Measurements from ENCODE around the gene CXCR4. TPM values are rescaled to one million over a fixed set of nuclear protein-coding genes. Genes with fewer than 3 reads are reported as not detected.

The CXCR4 gene
- total and polyA plus RNA-seq, 10 of the 15 experiments (the other 5 are each of a cell fraction or from before 2014, with no cell fraction given) = 31.1 to 749 (median 52.7) TPM

DNA sequence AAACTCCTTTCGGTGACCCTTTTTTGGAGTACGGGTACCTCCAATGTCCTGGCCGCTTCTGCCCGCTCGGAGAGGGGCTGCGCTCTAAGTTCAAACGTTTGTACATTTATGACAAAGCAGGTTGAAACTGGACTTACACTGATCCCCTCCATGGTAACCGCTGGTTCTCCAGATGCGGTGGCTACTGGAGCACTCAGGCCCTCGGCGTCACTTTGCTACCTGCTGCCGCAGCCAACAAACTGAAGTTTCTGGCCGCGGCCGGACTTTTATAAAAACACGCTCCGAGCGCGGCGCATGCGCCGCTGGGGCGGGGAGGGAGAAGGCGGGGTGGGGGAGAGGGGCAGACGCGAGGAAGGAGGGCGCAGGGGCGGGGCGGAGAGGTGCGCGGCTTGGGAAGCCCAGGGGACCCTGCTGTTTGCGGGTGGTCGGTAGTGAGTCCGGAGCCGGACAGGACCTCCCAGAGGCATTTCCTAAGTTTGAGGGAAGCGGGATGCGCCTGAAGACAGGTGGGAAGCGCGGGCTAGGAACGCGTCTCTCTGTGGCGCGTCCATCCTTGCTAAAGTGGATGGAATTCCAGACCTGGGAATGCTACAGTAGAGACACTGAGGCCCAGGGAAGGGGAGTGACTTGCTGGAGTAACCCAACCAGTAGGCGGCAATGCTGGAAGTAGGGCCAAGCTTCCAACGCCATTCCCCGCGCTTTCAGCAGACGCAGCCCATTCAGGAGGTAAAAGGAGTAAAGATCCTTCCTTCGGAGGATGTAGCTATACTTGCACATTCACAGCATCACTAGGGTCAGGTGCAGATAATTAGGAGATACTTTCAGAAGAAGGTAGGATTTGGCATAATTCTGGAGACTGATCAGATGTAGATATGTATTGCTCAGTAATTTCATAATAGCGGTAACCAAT, at the start of gene CXCR4 (continued):
- TF ChIP-seq SUPT20H (IDR thresholded peaks at IDR 0.05; ENCODE audit: borderline replicate concordance, control insufficient read depth, low read depth, low read length) (no peak), POLR2AphosphoS5 (IDR thresholded peaks at IDR 0.05; ENCODE audit: low read length) (peak; percentile 98), ZZZ3 (IDR thresholded peaks at IDR 0.05; ENCODE audit: control insufficient read depth, insufficient read length, low read depth) (no peak), NR2C2 (IDR thresholded peaks at IDR 0.05; ENCODE audit: borderline replicate concordance, control insufficient read depth, insufficient read length, low read depth) (no peak), CHD2 (IDR thresholded peaks at IDR 0.05; ENCODE audit: borderline replicate concordance, low read depth, low read length) (peak; percentile 55; the same call in 1 of the 2 replicates), STAT3 (IDR thresholded peaks at IDR 0.05; ENCODE audit: low read depth, low read length) (no peak), SIN3A (IDR thresholded peaks at IDR 0.05; ENCODE audit: low read depth, low read length) (peak; percentile 74), ZSCAN29 (IDR thresholded peaks at IDR 0.05) (no peak), POLR2AphosphoS2 (IDR thresholded peaks at IDR 0.05; ENCODE audit: low read depth, low read length) (peak; percentile 97), CREB1 (IDR thresholded peaks at IDR 0.05; ENCODE audit: low read depth) (no peak), HCFC1 (IDR thresholded peaks at IDR 0.05; ENCODE audit: low read length) (peak; percentile 32; the same call in 1 of the 2 replicates), LARP7 (IDR thresholded peaks at IDR 0.05) (peak; percentile 44; the same call in 1 of the 2 replicates), RB1 (IDR thresholded peaks at IDR 0.05; ENCODE audit: borderline replicate concordance) (no peak; the same call in 1 of the 2 replicates)
- TF ChIP-seq, protein P1, sequence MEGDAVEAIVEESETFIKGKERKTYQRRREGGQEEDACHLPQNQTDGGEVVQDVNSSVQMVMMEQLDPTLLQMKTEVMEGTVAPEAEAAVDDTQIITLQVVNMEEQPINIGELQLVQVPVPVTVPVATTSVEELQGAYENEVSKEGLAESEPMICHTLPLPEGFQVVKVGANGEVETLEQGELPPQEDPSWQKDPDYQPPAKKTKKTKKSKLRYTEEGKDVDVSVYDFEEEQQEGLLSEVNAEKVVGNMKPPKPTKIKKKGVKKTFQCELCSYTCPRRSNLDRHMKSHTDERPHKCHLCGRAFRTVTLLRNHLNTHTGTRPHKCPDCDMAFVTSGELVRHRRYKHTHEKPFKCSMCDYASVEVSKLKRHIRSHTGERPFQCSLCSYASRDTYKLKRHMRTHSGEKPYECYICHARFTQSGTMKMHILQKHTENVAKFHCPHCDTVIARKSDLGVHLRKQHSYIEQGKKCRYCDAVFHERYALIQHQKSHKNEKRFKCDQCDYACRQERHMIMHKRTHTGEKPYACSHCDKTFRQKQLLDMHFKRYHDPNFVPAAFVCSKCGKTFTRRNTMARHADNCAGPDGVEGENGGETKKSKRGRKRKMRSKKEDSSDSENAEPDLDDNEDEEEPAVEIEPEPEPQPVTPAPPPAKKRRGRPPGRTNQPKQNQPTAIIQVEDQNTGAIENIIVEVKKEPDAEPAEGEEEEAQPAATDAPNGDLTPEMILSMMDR (IDR thresholded peaks at IDR 0.05 in 2 of 3, conservative IDR thresholded peaks at IDR 0.05 in 1 of 3; ENCODE audit: control insufficient read depth in 2 of 3, extremely low read depth in 1 of 3, insufficient read depth in 1 of 3, low read depth in 3 of 3, low read length in 3 of 3) = peak in 1 of 3 experiments; percentile 19; a peak in 1 of 6 replicates
- TF ChIP-seq, protein P2, sequence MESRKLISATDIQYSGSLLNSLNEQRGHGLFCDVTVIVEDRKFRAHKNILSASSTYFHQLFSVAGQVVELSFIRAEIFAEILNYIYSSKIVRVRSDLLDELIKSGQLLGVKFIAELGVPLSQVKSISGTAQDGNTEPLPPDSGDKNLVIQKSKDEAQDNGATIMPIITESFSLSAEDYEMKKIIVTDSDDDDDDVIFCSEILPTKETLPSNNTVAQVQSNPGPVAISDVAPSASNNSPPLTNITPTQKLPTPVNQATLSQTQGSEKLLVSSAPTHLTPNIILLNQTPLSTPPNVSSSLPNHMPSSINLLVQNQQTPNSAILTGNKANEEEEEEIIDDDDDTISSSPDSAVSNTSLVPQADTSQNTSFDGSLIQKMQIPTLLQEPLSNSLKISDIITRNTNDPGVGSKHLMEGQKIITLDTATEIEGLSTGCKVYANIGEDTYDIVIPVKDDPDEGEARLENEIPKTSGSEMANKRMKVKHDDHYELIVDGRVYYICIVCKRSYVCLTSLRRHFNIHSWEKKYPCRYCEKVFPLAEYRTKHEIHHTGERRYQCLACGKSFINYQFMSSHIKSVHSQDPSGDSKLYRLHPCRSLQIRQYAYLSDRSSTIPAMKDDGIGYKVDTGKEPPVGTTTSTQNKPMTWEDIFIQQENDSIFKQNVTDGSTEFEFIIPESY (IDR thresholded peaks at IDR 0.05) = no peak
- TF ChIP-seq, protein P3, sequence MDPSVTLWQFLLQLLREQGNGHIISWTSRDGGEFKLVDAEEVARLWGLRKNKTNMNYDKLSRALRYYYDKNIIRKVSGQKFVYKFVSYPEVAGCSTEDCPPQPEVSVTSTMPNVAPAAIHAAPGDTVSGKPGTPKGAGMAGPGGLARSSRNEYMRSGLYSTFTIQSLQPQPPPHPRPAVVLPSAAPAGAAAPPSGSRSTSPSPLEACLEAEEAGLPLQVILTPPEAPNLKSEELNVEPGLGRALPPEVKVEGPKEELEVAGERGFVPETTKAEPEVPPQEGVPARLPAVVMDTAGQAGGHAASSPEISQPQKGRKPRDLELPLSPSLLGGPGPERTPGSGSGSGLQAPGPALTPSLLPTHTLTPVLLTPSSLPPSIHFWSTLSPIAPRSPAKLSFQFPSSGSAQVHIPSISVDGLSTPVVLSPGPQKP (IDR thresholded peaks at IDR 0.05; ENCODE audit: low read depth, low read length) = no peak; the same call in 1 of the 2 replicates
- TF ChIP-seq, protein P4, sequence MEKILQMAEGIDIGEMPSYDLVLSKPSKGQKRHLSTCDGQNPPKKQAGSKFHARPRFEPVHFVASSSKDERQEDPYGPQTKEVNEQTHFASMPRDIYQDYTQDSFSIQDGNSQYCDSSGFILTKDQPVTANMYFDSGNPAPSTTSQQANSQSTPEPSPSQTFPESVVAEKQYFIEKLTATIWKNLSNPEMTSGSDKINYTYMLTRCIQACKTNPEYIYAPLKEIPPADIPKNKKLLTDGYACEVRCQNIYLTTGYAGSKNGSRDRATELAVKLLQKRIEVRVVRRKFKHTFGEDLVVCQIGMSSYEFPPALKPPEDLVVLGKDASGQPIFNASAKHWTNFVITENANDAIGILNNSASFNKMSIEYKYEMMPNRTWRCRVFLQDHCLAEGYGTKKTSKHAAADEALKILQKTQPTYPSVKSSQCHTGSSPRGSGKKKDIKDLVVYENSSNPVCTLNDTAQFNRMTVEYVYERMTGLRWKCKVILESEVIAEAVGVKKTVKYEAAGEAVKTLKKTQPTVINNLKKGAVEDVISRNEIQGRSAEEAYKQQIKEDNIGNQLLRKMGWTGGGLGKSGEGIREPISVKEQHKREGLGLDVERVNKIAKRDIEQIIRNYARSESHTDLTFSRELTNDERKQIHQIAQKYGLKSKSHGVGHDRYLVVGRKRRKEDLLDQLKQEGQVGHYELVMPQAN (conservative IDR thresholded peaks at IDR 0.05) = no peak
- TF ChIP-seq, protein P5, sequence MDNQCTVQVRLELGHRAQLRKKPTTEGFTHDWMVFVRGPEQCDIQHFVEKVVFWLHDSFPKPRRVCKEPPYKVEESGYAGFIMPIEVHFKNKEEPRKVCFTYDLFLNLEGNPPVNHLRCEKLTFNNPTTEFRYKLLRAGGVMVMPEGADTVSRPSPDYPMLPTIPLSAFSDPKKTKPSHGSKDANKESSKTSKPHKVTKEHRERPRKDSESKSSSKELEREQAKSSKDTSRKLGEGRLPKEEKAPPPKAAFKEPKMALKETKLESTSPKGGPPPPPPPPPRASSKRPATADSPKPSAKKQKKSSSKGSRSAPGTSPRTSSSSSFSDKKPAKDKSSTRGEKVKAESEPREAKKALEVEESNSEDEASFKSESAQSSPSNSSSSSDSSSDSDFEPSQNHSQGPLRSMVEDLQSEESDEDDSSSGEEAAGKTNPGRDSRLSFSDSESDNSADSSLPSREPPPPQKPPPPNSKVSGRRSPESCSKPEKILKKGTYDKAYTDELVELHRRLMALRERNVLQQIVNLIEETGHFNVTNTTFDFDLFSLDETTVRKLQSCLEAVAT (IDR thresholded peaks at IDR 0.05) = peak; percentile 83

Measured in GM12878 (cell line).